ENCODE data around the gene ITGBL1. TPM values are rescaled to one million over a fixed set of nuclear protein-coding genes. Genes with fewer than 3 reads are reported as not detected.

Gene ITGBL1
- total and polyA plus RNA-seq, 2 of the 4 experiments (the other 2 are of a cell fraction): 22.2 to 24.2 TPM

GRCh38 chr13:101415358-101416174 is 36.9 kb upstream of the ITGBL1 start:
- H2AK9ac ChIP-seq (replicated peaks; ENCODE audit: low read depth, low read length, poor library complexity): peak overlapping the region; percentile 81
- no peak overlapping the region; the same call in 1 of the 2 replicates for H3K23ac ChIP-seq (ENCODE audit: low read depth, low read length)
- no peak overlapping the region for H4K5ac ChIP-seq (ENCODE audit: low read depth, low read length)
- H2BK5ac ChIP-seq (ENCODE audit: low read depth, low read length, poor library complexity, severe bottlenecking): no peak overlapping the region
- no peak overlapping the region for H3K14ac ChIP-seq (replicated peaks; ENCODE audit: low read depth, low read length)
- no CpG with 5 or more reads among the region's 43 CpGs for WGBS, 2 experiments (ENCODE audit: extremely low coverage in 2 of 2, insufficient read length in 1 of 2)
- no TSS peak for BruUV-seq (replicated peaks)
- no peak overlapping the region for H3K18ac ChIP-seq (ENCODE audit: low read depth, low read length)
- no peak overlapping the region for H4K8ac ChIP-seq (ENCODE audit: low read depth in 2 of 2, low read length in 2 of 2)
- ChIA-PET CTCF (no interaction called here), POLR2A (ENCODE audit: unreplicated experiment) (no interaction called here)
- peaks cover 2% of the 10 kb centered on the region; the same call in 1 of the 2 replicates for H3K4me1 ChIP-seq (ENCODE audit: control insufficient read depth, insufficient read depth, low read length)
- DNase-seq (no peak), ATAC-seq (ENCODE audit: low read depth) (peak; percentile 18)
- H3K79me1 ChIP-seq (ENCODE audit: low read depth in 1 of 2, low read length in 2 of 2): no peaks in the 10 kb centered on the region
- H2BK120ac ChIP-seq (ENCODE audit: low read depth, low read length): no peak overlapping the region
- no peak overlapping the region for H3K9ac ChIP-seq (ENCODE audit: low read depth, low read length)
- intact Hi-C loops (cut with micrococcal nuclease): loop anchor here (5.0 kb wide), 2 partner anchors 37 to 263 kb away; partner anchors contain the start of gene ITGBL1
- no peaks in the 10 kb centered on the region for H3K9me1 ChIP-seq (ENCODE audit: insufficient read depth, low read length)
- H3K4me2 ChIP-seq (ENCODE audit: low read depth, low read length): peak overlapping the region; percentile 14
- H2BK15ac ChIP-seq (ENCODE audit: low read depth, low read length): no peak overlapping the region
- H2AFZ ChIP-seq (replicated peaks; ENCODE audit: low read length, poor library complexity): peak overlapping the region; percentile 84
- H4K20me1 ChIP-seq (ENCODE audit: insufficient read depth, low read length): no peaks in the 10 kb centered on the region
- no peak overlapping the region for H3K27ac ChIP-seq (ENCODE audit: insufficient read depth, low read length)
- H3K4me3 ChIP-seq (ENCODE audit: insufficient read depth, low read depth, low read length): peak overlapping the region; percentile 65
- H2AK5ac ChIP-seq (ENCODE audit: low read depth, low read length): peak overlapping the region; percentile 49; the same call in 1 of the 2 replicates
- H3K27me3 ChIP-seq (ENCODE audit: control insufficient read depth, insufficient read depth, low read length): no peaks in the 10 kb centered on the region
- dilution Hi-C loops (cut with HindIII; ENCODE audit: low sequenced_read_pairs, unreplicated experiment): no loop called here
- in situ Hi-C loops (cut with MboI; ENCODE audit: low sequenced_read_pairs): no loop called here
- H3K4ac ChIP-seq (ENCODE audit: low read depth, low read length): no peak overlapping the region
- H3K9me3 ChIP-seq (ENCODE audit: control insufficient read depth, insufficient read depth, low read length): no peaks in the 10 kb centered on the region
- H3K56ac ChIP-seq (ENCODE audit: extremely low read depth, insufficient read depth, low read length): no peak overlapping the region
- H3K36me3 ChIP-seq (ENCODE audit: control insufficient read depth, insufficient read depth, low read length): no peaks in the 10 kb centered on the region
- no peak overlapping the region for H2BK20ac ChIP-seq (ENCODE audit: low read depth, low read length)
- no peak overlapping the region for H4K91ac ChIP-seq (ENCODE audit: insufficient read depth, low read depth, low read length)
- TF ChIP-seq BHLHE40 (IDR thresholded peaks at IDR 0.05; ENCODE audit: low read depth, low read length) (no peak), MXI1 (IDR thresholded peaks at IDR 0.05; ENCODE audit: borderline replicate concordance, low read depth, low read length) (no peak), ELK1 (IDR thresholded peaks at IDR 0.05; ENCODE audit: borderline replicate concordance, low read depth, low read length) (no peak), MAFK (IDR thresholded peaks at IDR 0.05; ENCODE audit: low read depth, low read length) (no peak), RCOR1 (IDR thresholded peaks at IDR 0.05; ENCODE audit: insufficient replicate concordance, low read length) (no peak), SMC3 (IDR thresholded peaks at IDR 0.05; ENCODE audit: low read depth, low read length) (no peak), CHD1 (IDR thresholded peaks at IDR 0.05; ENCODE audit: low read depth, low read length) (no peak), USF2 (IDR thresholded peaks at IDR 0.05; ENCODE audit: low read depth, low read length) (no peak), CTCF (conservative IDR thresholded peaks at IDR 0.05; ENCODE audit: low read depth, low read length) (no peak), RFX5 (IDR thresholded peaks at IDR 0.05; ENCODE audit: low read depth, low read length) (no peak), FOS (IDR thresholded peaks at IDR 0.05; ENCODE audit: low read depth, low read length) (no peak), NFE2L2 (IDR thresholded peaks at IDR 0.05; ENCODE audit: low read depth, low read length) (no peak), MAZ (IDR thresholded peaks at IDR 0.05; ENCODE audit: borderline replicate concordance, low read depth, low read length) (no peak), POLR2A (IDR thresholded peaks at IDR 0.05; ENCODE audit: low read depth, low read length) (no peak), CEBPB (IDR thresholded peaks at IDR 0.05; ENCODE audit: low read depth, low read length) (no peak)

Data from IMR-90 (cell line).